ENCODE data around the gene GAS7.

The GAS7 gene

GRCh38 chr17:9905902-9906301 lies 292.5 kb downstream of the GAS7 start:
- DNase-seq, result no peak

- DNase-seq, result no peak
These were observed 293.4 kb downstream of the GAS7 start, which contains the start of gene RCVRN for GRCh38 chr17:9905078-9905415. Gene RCVRN (minus strand): TSS chr17:9905271. CDS start chr17:9905180, 91 bp downstream.

- no peak for DNase-seq
These were observed 293.9 kb downstream of the GAS7 start for GRCh38 chr17:9904277-9905077.

DNA sequence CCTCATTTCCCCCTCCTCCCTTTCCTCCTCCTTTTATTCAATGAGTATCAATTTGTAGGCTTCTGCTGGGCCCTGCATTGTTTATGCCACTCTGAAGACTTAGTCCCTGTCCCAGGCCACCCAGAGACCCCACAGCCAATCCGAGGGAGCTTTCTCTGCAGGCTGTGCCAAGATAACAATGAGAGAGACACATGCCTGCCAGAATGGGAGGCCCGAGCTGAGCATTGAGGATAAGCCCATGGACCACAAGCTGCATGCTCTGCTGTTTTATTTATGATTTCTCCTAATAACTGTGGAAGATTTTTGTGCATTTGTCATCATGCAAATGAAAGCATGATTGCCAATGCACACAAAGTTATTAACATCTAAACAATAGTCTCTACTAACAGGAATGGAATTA lies 296.3 kb downstream of the GAS7 start:
- DNase-seq, result no peak

DNA sequence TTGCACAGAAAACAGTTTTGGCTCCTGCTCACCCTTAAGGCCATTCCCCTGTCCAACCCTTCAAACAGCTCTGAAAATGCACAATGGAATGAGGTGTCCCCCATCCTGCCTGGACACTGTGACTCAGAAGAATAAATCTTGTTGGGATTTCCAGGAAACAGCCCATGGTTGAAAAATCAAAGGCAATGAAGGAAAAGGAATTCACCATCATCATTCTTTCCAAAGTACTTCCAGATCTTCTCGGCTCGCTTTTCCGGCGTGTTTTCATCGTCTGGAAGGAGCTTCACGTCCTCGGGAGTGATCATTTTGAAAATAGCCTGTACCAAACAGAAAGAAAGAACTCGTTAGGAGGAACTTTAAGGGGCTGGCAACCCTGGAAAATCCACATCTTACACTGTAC lies 297.6 kb downstream of the GAS7 start:
- no peak for DNase-seq

DNA sequence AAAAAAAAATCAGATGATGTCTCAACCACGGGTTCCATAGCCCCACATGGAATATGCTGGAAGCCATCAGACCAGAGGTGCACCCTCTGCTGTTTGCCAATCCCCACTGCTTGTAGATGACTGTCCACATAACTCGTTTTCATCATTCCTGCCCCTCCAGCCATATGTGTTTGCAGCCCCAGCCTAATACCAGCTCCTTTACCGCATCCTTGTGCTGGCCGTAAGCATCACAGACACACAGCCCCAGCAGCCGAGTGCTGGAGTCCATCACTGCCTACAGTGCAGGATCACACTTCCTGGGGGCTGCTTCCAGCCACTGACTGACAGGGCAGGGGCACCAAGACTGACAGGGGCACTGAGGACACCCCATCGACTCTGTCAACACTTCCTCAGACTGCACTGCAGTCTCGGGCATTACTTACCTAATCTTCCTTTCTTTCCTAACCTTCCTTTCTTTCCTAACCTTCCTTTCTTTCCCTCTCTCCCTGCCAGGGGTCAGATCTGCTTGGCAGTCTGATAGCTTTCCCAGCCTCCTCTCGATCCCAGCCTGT lies 298.3 kb downstream of the GAS7 start:
- no peak for DNase-seq

DNA sequence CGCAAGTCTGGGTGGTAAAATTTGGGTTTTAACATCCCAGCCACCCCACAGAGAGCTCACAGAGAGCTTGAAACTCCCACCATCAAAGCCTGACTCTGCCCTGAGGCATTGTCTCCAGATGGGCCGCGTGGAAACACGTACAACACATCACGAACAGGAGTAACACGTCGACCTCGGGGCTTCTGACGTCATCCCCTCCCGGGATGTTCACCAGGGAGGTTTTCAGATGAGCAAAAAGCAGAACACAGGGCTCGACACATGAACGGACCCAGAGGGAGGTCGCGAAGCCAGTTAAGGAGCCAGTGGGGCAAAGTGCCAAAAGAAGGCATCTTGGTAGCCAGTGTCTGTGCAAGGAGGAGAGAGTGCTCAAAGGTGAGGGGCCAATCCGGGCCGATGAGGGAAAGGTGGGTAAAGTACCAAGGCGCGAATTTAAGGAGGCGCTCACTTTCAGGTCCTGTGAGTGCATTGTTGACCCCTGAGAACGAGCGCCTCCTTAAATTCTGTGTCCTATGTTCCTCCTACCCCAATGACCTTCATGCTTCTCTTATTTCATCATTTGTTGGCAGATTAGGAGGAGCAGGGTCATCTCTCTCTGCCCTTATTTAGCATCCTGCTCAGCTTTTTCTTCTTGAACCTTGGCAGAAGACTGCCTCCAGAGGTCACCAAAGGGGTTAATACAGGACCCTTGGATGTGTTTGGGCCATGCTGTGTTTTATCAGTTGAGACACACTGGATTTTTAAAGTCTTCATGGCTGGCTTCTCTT lies 298.9 kb downstream of the GAS7 start:
- no peak for DNase-seq

GRCh38 chr17:9898812-9899211 lies 299.6 kb downstream of the GAS7 start:
- DNase-seq, result no peak

- no peak for DNase-seq
These were observed 300.9 kb downstream of the GAS7 start for GRCh38 chr17:9897372-9897968.

DNA sequence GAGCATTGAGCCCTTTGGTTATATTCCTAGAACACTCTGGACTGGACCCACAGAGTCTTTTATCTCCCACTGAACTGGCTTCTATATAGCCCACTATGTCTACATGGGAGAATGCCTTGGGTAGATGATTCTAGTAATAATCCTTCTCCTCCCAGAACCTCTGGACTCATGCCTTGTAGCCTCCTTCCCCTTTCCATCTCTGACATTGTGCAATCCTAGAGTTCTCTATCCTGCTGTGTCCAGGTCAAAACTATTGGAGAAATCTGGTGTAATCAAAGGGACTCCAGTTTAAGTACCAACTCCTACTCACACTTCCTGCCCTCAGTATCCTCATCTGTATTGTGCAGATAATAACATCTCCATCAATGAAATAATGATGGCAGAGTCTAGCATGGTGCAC lies 302.5 kb downstream of the GAS7 start:
- no peak for DNase-seq

- no peak for DNase-seq
These were observed 304.2 kb downstream of the GAS7 start for GRCh38 chr17:9894231-9894630.

DNA sequence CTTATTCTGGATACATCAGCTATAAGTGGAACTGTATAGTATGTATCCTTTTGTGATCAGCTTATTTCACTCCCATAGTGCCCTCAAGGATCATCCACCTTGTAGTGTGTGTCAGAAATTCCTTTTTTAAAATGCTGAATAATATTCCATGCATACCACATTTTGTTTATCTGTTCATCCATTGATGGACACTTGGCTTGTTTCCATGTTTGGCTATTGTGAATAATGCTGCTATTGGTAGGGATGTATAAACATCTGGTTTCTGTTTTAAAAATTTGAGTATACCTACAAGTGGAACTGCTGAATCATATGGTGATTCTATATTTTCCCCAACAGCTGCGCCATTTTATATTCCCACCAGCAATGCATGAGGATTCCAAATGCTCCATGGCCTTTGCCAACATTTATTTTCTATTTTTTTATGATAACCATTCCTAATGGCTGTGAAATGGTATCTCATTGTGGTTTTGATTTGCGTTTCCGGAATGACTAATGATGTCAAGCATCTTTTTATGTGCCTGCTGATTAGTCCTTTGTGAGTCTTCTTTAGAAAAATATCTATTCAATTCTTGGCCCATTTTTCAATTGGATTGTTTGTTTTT lies 304.9 kb downstream of the GAS7 start:
- DNase-seq, result no peak

DNA sequence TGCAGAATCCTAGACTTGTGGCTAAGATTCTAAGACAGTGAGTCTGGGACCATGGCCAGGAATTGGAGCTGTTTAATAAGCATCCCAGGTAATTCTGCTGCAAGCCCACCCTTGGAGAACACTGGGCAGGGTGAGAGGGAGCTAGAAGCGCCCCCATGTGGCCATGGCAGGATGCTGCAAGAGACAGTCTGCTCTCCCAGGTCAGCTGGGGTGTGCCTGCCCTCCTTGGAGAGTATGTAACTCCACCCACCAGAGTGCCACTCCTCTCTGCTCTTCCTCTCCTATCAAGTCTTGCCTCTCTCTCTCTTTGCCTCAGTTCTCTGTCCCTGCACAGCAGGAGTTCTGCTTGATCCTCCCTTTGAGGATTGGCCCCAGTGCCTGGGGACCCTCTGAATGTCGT lies 308.3 kb downstream of the GAS7 start:
- no peak for DNase-seq

DNA sequence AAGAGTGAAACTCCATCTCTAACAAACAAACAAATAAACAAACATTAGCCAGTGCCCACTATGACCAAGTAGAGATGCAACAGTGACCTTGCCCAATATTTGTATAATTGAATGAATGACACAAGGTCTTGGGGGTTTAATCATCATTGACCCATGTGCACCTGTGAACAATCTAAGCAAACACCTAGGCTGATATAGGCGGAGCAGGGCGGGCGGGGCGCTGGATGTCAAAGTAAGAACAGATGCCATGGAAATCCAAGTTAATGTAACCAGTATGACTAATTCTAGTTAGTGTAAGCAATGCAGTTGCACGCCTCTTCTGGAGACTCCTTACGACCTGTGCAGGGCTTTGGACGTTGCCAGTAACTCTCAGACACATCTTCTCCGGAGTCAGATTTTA lies 310.9 kb downstream of the GAS7 start:
- no peak for DNase-seq

DNA sequence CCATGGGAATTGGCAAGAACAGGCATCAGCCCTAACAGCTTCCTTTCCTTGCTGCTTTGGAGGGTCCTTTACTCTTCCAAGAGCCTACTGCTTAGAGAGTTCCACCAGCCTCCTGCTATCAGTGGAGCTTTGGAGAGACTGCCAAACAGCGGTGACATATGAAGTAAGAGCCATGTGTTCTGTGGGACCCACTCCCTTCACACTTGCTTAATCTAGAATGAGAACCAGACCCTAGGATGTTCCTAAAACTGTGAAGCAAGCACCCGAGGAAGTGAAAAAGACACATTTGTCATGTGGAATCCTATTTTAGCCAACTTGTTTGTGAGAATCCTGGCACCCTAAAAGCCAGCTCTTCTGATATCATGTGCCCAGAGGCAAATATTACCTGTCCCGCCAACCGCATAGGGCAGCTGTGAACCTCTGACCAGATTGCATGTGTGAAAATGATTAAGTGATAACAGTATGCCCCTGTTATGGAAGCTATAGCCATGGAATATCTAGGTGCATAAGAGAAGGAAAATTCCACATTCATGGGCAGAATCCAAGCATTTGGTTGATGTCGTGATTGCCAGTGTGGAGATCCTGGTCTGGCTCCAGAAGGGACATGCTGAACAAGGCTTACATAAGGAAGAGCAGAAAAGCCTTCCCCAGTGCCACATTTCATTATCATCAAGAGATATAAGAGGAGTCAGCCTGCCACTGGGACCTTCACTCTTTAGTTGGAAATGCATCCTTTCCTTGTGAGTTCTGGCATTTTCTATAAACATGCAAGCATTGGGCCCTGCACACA lies 312.1 kb downstream of the GAS7 start:
- no peak for DNase-seq

- DNase-seq, result no peak
These were observed 315.0 kb downstream of the GAS7 start for GRCh38 chr17:9883451-9883850.

DNA sequence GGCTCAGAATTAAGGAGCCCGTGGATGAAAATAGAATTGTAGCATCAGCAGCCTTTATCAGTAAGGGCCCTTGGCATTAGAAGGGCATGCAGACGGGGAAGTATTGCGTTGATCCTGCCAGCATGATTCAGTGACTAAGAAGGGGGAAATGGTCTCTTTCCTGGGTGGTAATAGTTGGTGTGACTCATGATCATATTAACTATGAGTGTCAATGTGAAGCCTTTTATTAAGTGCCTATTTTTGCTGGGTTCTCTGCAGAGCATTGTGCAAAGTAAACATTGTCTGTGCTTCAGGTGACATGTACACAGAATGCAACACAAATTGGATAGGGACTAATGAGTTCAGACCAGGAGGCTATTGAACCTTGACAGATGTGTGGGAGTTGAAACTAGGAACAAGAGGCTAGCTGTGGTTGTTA lies 317.8 kb downstream of the GAS7 start:
- no peak for DNase-seq

DNA sequence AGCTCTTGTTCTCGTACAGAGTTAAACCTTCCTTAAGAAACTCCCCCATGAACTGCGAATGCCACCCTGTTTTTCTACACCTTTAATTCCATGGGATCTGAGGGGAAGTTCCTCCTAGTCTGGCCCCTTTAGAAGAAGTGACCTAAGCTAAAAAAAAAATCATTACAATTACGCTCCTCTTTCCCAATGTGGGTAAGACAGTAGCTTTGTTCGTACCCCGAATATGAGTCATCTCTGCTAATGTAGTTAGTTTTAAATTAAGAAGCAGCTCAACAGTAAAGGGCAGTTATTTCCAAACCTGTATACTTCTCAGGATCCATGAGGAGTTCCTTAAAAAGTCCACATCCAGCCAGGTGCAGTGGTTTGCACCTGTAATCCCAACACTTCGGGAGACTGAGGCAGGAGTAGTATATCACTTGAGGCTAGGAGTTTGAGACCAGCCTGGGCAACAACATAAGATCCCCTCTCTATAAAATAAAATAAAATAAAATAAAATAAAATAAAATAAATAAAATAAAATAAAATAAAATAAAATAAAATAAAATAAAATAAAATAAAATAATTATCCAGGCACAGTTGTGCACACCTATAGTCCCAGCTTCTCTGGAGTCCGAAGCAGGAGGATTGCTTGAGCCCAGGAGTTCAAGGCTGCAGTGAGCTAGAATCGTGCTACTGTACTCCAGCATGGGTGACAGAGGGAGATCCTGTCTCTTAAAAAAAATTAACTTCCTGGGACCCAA lies 319.4 kb downstream of the GAS7 start:
- no peak for DNase-seq

GRCh38 chr17:9878356-9878755 lies 320.1 kb downstream of the GAS7 start:
- DNase-seq, result no peak

DNA sequence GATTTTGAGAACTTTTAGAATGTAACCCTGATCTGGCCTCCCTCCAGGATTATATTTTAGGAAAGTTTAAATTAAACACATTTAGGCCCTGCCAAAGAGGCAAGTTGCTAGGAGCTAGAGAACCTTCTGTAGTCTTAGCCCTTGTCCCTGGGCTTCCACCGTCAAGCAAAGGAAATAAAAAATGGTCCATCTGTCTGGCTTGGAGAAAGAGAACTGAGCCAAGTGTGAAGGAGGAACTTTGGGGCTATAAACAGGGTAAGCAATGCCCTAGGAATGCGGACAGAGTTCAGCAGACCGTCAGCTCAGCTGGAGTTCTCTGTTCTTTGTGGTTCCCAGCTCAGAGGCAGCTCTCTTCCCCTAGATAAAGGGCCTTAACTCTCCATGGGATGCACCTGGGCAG lies 323.0 kb downstream of the GAS7 start:
- no peak for DNase-seq

- no peak for DNase-seq
These were observed 323.7 kb downstream of the GAS7 start for GRCh38 chr17:9874722-9875121.

DNA sequence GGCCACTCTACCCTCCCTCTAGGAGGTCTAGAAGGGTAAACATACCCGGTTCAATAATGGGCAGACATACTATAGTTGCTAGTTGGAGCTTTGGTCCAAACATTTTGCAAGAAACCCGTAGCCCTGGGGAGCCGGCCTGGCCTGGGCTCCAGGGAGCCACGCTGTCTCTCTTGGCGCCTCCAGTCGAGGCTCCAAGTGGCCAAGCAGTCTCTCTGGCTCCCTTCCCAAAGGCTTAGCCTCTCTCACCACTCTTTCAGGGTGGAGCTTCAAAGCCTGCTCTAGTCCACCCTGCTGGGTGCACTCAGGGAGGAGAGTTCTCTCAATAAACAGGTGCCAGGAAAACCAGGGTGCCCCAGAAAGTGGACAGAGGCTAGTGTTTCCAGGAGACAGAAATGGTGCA lies 325.6 kb downstream of the GAS7 start:
- DNase-seq, result no peak

All from left hindlimb (tissue), 1 donor.